GM13976 (cell line): Measurements from ENCODE around the gene SLC9A9.

ENCODE experiments used
- DNase-seq: peaks from one replicate; pipeline ENCODE4 v3.0.0; 2012; ENCODE audit warnings: low spot score
- in situ Hi-C: fragments of 300-500 bp; cut with MboI; formaldehyde crosslinking; loops from one replicate; pipeline ENCODE4 v1.12.0; 2022; ENCODE audit warnings: low sequenced_read_pairs, mixed read lengths, inconsistent platforms; ENCODE audit not compliant: unreplicated experiment
- TF ChIP-seq, protein P1 (sequence below): IDR thresholded peaks from 2 replicates; pipeline ENCODE4 v1.5.1; 2012; ENCODE audit warnings: borderline replicate concordance, mild to moderate bottlenecking; ENCODE audit not compliant: insufficient read depth; ENCODE audit errors: extremely low read depth, missing control alignments, control extremely low read depth

Gene SLC9A9

DNA sequence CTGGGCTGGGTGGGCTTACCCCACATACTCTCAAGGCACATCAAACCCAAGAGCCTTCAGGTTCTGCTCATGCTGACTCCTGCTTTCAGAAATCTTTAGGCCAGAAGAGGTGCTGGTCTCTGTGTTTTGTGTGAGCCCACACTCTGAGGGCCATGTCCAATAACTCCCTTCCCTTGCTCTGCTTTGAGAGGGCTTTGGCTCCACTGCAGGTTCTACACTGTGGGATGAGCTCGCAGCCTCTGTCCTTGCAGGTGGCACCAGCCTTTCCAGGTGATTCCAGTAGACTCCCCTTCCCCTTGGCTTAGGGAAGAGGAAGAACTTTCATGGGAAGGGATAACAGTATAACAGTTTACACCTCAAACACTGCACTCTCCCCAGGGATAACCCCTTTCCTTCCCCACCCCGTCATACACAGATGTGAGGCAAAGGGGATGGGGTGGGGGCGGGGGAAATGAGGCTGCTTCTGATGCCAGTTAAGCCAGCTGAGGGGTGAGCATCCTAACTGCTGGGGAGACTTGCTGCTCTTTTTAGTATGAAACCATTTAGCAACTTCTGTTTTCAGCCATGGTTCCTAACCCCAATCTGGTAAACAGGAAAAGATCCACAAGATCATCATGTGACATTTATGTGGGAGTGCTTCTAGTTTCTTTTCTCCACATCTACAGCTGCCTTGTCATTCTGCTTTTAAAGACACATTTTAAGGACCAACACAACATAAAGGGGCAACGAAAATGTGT is 262.4 kb downstream of the SLC9A9 start:
- DNase-seq = peak; percentile 28

DNA sequence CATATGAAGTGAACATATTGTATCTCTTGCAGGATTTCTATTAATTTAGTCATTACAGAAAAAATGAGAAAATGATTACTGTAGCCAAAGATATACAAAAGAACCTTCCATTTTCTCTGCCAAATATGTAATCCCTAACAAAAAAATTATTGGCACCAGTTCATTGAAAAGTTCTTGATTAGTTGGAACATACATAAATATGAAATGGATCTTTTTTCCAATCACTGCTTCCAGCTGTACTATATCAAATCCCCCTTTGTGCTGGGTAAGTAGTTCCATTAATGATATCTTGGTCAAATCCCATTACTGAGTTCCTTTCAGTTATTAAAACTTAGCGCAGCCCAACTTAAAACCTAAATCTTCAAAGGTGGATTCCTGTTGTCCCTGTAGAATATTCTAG is 263.8 kb downstream of the SLC9A9 start:
- TF ChIP-seq, protein P1, sequence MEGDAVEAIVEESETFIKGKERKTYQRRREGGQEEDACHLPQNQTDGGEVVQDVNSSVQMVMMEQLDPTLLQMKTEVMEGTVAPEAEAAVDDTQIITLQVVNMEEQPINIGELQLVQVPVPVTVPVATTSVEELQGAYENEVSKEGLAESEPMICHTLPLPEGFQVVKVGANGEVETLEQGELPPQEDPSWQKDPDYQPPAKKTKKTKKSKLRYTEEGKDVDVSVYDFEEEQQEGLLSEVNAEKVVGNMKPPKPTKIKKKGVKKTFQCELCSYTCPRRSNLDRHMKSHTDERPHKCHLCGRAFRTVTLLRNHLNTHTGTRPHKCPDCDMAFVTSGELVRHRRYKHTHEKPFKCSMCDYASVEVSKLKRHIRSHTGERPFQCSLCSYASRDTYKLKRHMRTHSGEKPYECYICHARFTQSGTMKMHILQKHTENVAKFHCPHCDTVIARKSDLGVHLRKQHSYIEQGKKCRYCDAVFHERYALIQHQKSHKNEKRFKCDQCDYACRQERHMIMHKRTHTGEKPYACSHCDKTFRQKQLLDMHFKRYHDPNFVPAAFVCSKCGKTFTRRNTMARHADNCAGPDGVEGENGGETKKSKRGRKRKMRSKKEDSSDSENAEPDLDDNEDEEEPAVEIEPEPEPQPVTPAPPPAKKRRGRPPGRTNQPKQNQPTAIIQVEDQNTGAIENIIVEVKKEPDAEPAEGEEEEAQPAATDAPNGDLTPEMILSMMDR = no peak
- DNase-seq = no peak
- in situ Hi-C loops = no loop called here

More for the DNA sequence above, 262.4 kb downstream of the SLC9A9 start:
- TF ChIP-seq, protein P1 = no peak
- in situ Hi-C loops = no loop called here

GRCh38 chr3:143581972-143582722 is 266.1 kb downstream of the SLC9A9 start:
- TF ChIP-seq, protein P1 = no peak
- no peak for DNase-seq
- in situ Hi-C loops = no loop called here

DNA sequence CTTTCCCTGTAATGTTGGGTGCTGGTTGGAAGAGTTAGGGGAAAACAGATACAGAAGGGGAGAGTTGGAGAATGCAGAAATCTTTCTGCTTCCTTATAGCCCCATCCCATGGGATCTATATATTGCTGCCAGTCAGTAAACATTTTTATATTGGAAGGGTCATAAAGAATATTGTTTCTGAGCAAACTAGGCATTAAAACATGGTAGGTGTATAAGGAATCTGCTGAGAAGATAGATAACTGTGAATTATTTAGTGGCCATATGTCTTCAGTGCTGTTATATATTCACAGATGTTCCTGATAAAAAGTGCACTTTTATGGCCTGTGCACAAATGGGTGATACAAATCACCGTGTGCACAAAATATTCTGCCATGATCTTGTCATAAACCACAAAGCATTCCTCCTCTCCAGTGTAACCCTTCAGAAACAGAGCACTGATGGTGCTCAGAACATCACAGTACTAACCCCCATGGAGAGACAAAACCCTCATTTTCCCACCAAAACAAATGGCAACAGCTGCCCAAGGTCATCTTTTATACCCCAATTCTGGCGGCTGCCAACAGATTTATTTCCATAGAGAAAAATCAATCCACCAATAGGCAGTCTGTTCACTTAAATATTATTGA is 269.3 kb downstream of the SLC9A9 start:
- in situ Hi-C loops = no loop called here
- TF ChIP-seq, protein P1 = no peak
- no peak for DNase-seq

DNA sequence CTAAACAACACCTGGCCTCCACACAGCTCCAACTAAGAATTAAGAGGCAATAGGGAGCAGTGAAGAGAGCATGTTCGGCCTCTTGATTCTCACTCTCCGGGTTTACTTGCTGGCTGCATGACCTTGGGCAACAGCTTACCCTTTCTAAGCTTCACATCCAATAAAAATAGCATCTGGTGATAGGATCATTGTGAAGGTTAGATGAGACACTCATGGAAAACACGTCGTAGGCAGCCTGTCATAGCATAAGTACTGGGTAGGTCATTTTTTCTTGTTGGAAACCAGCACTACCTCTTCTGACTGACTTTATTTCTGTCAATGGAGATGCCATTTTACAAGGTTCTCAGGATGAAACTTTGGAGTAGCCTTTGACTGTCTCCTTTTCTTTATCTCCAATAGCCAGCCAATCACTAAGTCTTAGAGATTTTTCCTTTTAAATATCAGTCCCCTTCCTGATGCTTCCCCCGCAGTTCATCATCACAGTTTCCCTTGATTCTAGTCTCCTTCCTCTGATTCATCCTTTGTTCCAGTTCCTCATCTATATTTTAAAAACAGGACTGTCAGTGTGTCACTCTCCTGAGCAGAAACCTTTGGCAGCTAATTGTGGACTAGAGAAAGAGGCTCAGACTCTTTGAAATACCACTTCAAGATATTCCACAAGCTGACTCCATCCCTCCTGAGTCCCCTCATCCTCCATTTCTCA is 271.5 kb downstream of the SLC9A9 start:
- TF ChIP-seq, protein P1 = no peak
- in situ Hi-C loops = no loop called here
- no peak for DNase-seq

GRCh38 chr3:143574933-143575332 is 273.3 kb downstream of the SLC9A9 start:
- in situ Hi-C loops = no loop called here
- no peak for DNase-seq
- TF ChIP-seq, protein P1 = no peak
